ENCODE measurements around the gene REPIN1. TPM values are rescaled to one million over a fixed set of nuclear protein-coding genes. Genes with fewer than 3 reads are reported as not detected.

REPIN1 gene
- total and polyA plus RNA-seq, 9 donors, result 21.6 to 92.0 (median 73.4) TPM

GRCh38 chr7:150393325-150393724 lies 24.7 kb downstream of the REPIN1 start:
- 55 to 67% (median 55%) methylated on average over 3 of the region's 3 CpGs for WGBS, 3 donors
- TF ChIP-seq POLR2A (IDR thresholded peaks at IDR 0.05), result no peak
- no peak for TF ChIP-seq CTCF (IDR thresholded peaks at IDR 0.05)
- no peak for TF ChIP-seq EP300 (IDR thresholded peaks at IDR 0.05)
- Histone ChIP-seq H3K36me3 (no peaks in the 10 kb centered on the region), H3K27me3 (no peaks in the 10 kb centered on the region), H3K4me3 (no peak overlapping the region), H3K4me1 (ENCODE audit: insufficient read depth) (peaks cover 12% of the 10 kb centered on the region), H3K27ac (no peak overlapping the region), H3K9me3 (no peaks in the 10 kb centered on the region)
- intact Hi-C loops (cut with DNase I), result no loop called here
- DNase-seq, result no peak

- peak in 3 of 5 donors; percentile 35 to 42 (median 39) for DNase-seq
- intact Hi-C loops (cut with DNase I), result loop anchor here in 1 of 4 donors (5.0 kb wide), 1 partner anchor 679 kb away; no protein-coding TSS in a partner anchor
- Histone ChIP-seq H3K36me3 (no peaks in the 10 kb centered on the region), H3K9me3 (no peaks in the 10 kb centered on the region), H3K4me3 (no peak overlapping the region), H3K27ac (peak overlapping the region in 1 of 2 donors; percentile 40), H3K27me3 (no peaks in the 10 kb centered on the region), H3K4me1 (ENCODE audit: insufficient read depth) (peaks cover 4% of the 10 kb centered on the region)
- 72 to 90% (median 82%) methylated on average over 17 to 20 of the region's 20 CpGs for WGBS, 3 donors
- TF ChIP-seq POLR2A (IDR thresholded peaks at IDR 0.05) (no peak), CTCF (IDR thresholded peaks at IDR 0.05) (no peak), EP300 (IDR thresholded peaks at IDR 0.05) (no peak)
Observed at GRCh38 chr7:150396426-150396825, 27.8 kb downstream of the REPIN1 start.

- Histone ChIP-seq H3K27me3 (no peaks in the 10 kb centered on the region), H3K9me3 (no peaks in the 10 kb centered on the region), H3K27ac (peak overlapping the region in 1 of 2 donors; percentile 40), H3K4me3 (no peak overlapping the region), H3K36me3 (no peaks in the 10 kb centered on the region), H3K4me1 (ENCODE audit: insufficient read depth) (peaks cover 4% of the 10 kb centered on the region)
- intact Hi-C loops (cut with DNase I), result loop anchor here in 1 of 4 donors (5.0 kb wide), 1 partner anchor 680 kb away; no protein-coding TSS in a partner anchor
- WGBS, 3 donors, result 94 to 99% (median 95%) methylated on average over 38 to 48 of the region's 48 CpGs
- TF ChIP-seq POLR2A (IDR thresholded peaks at IDR 0.05), result no peak
- TF ChIP-seq CTCF (IDR thresholded peaks at IDR 0.05), result no peak
- TF ChIP-seq EP300 (IDR thresholded peaks at IDR 0.05), result no peak
- peak in 2 of 5 donors; percentile 30 to 36 for DNase-seq
Observed at GRCh38 chr7:150396851-150397260, 28.2 kb downstream of the REPIN1 start.

- Histone ChIP-seq H3K4me1 (ENCODE audit: insufficient read depth) (peaks cover 4% of the 10 kb centered on the region), H3K9me3 (no peaks in the 10 kb centered on the region), H3K27ac (no peak overlapping the region), H3K4me3 (no peak overlapping the region), H3K27me3 (no peaks in the 10 kb centered on the region), H3K36me3 (no peaks in the 10 kb centered on the region)
- TF ChIP-seq EP300 (IDR thresholded peaks at IDR 0.05), result no peak
- TF ChIP-seq CTCF (IDR thresholded peaks at IDR 0.05), result no peak
- TF ChIP-seq POLR2A (IDR thresholded peaks at IDR 0.05), result no peak
- WGBS, 3 donors, result 93 to 96% (median 95%) methylated on average over 62 to 91 of the region's 91 CpGs
- intact Hi-C loops (cut with DNase I), result loop anchor here in 1 of 4 donors (5.0 kb wide), 1 partner anchor 680 kb away; no protein-coding TSS in a partner anchor
- DNase-seq, result peak in 1 of 5 donors; percentile 36
Observed at GRCh38 chr7:150397346-150398107, 28.9 kb downstream of the REPIN1 start.
